HepG2 (cell line): ENCODE results near the gene SND1. TPM values are rescaled to one million over a fixed set of nuclear protein-coding genes. Genes with fewer than 3 reads are reported as not detected.

Source experiments
- ARHGAP35 ChIP-seq: sonication (generic); formaldehyde crosslinking; IDR thresholded peaks from 2 replicates; pipeline ENCODE4 v1.9.0; 2022; ENCODE audit warnings: mild to moderate bottlenecking, inconsistent platforms, moderate library complexity, missing genetic modification reagents, borderline replicate concordance
- ATM ChIP-seq: fragments of 450-650 bp; IDR thresholded peaks from 2 replicates; pipeline ENCODE4 v1.7.1; 2017; ENCODE audit warnings: mild to moderate bottlenecking, borderline replicate concordance
- ELF1 ChIP-seq: sonication (generic); formaldehyde crosslinking; IDR thresholded peaks from 2 replicates; pipeline ENCODE4 v1.4.0; 2020; ENCODE audit warnings: missing genetic modification reagents
- FOXA3 ChIP-seq: IDR thresholded peaks from 2 replicates; pipeline ENCODE4 v1.6.1; 2016; ENCODE audit warnings: missing genetic modification reagents, missing compliant biosample characterization
- GATAD2A ChIP-seq: IDR thresholded peaks from 2 replicates; pipeline ENCODE4 v1.6.1; 2016
- HOXA7 ChIP-seq: sonication (generic); formaldehyde crosslinking; IDR thresholded peaks from 2 replicates; pipeline ENCODE4 v1.8.1; 2022; ENCODE audit warnings: mild to moderate bottlenecking, missing genetic modification reagents, moderate library complexity
- IKZF4 ChIP-seq: sonication (generic); formaldehyde crosslinking; IDR thresholded peaks from 2 replicates; pipeline ENCODE4 v1.5.1; 2020; ENCODE audit warnings: borderline replicate concordance, mild to moderate bottlenecking, low read depth, missing genetic modification reagents; ENCODE audit errors: not compliant biosample characterization
- KLF6 ChIP-seq: IDR thresholded peaks from 2 replicates; pipeline ENCODE4 v1.8.0; 2016; ENCODE audit warnings: missing biosample characterization, missing genetic modification reagents
- MYC ChIP-seq: sonication (generic); formaldehyde crosslinking; IDR thresholded peaks from 2 replicates; pipeline ENCODE4 v1.9.0; 2021; ENCODE audit warnings: missing genetic modification reagents, borderline replicate concordance
- MZF1 ChIP-seq: sonication (generic); formaldehyde crosslinking; IDR thresholded peaks from 2 replicates; pipeline ENCODE4 v1.8.1; 2023; ENCODE audit warnings: mild to moderate bottlenecking, missing genetic modification reagents, borderline replicate concordance
- NFYC ChIP-seq: IDR thresholded peaks from 2 replicates; pipeline ENCODE4 v1.6.1; 2016; ENCODE audit warnings: missing genetic modification reagents, missing compliant biosample characterization
- ONECUT2 ChIP-seq: sonication (generic); formaldehyde crosslinking; IDR thresholded peaks from 2 replicates; pipeline ENCODE4 v1.4.0; 2020; ENCODE audit warnings: missing genetic modification reagents
- PITX1 ChIP-seq: sonication (generic); formaldehyde crosslinking; IDR thresholded peaks from 2 replicates; pipeline ENCODE4 v1.5.1; 2020; ENCODE audit warnings: mild to moderate bottlenecking, missing genetic modification reagents
- YY1 ChIP-seq: IDR thresholded peaks from 2 replicates; pipeline ENCODE4 v1.6.1; 2011; ENCODE audit warnings: low read length, low read depth, moderate library complexity, mild to moderate bottlenecking; ENCODE audit not compliant: insufficient read depth, insufficient replicate concordance
- ZNF512 ChIP-seq: sonication (generic); formaldehyde crosslinking; IDR thresholded peaks from 2 replicates; pipeline ENCODE4 v1.4.0; 2020; ENCODE audit warnings: mild to moderate bottlenecking, missing genetic modification reagents
- ZNF567 ChIP-seq: sonication (generic); formaldehyde crosslinking; IDR thresholded peaks from 2 replicates; pipeline ENCODE4 v1.8.1; 2023; ENCODE audit warnings: mild to moderate bottlenecking, missing genetic modification reagents, borderline replicate concordance
- ZNF691 ChIP-seq: sonication (generic); formaldehyde crosslinking; IDR thresholded peaks from 2 replicates; pipeline ENCODE4 v1.4.0; 2020; ENCODE audit warnings: missing genetic modification reagents, low read depth, mild to moderate bottlenecking, borderline replicate concordance
- ZSCAN21 ChIP-seq: sonication (generic); formaldehyde crosslinking; IDR thresholded peaks from 2 replicates; pipeline ENCODE4 v1.8.0; 2022; ENCODE audit warnings: mild to moderate bottlenecking, missing genetic modification reagents, moderate library complexity, borderline replicate concordance
- polyA plus RNA-seq, 8 experiments: library from polyadenylated mRNA; depleted of rRNA in 3 of 8; stranded (reverse) in 7 of 8; unstranded in 1 of 8; fragments of >200 nt; fragmentation: Illumina TruSeq in 4 of 8; extraction: Trizol in 4 of 8; gene quantifications; 2 replicates each; pipeline versions ENCODE4 v1.2.1 to v1.2.3, GENCODE V29; 2011 to 2016; ENCODE audit warnings: low read depth in 4 of 8, missing spikeins in 1 of 8, mixed read lengths in 1 of 8; ENCODE audit not compliant: insufficient read depth in 1 of 8
- total RNA-seq, 5 experiments: library from RNA; depleted of rRNA; stranded (reverse); fragments of >200 nt; fragmentation: Illumina TruSeq; extraction: Trizol; gene quantifications; 2 replicates each; pipeline ENCODE4 v1.2.3, GENCODE V29; 2016; ENCODE audit warnings: low read depth in 1 of 5
- TF ChIP-seq, protein P1 (sequence below): sonication (generic); formaldehyde crosslinking; IDR thresholded peaks from 2 replicates; pipeline ENCODE4 v1.5.0; 2020; ENCODE audit warnings: missing genetic modification reagents
- TF ChIP-seq, protein P2 (sequence below): sonication (generic); formaldehyde crosslinking; IDR thresholded peaks from 2 replicates; pipeline ENCODE4 v1.5.1; 2020; ENCODE audit warnings: missing genetic modification reagents, mild to moderate bottlenecking, borderline replicate concordance
- TF ChIP-seq, protein P3 (sequence below): IDR thresholded peaks from 2 replicates; pipeline ENCODE4 v1.6.1; 2016; ENCODE audit warnings: missing biosample characterization, missing genetic modification reagents, low read depth

The SND1 gene
- total and polyA plus RNA-seq, 2 of the 13 experiments (the other 11 are each of a cell fraction or from before 2014, with no cell fraction given), result 110 to 182 TPM

DNA sequence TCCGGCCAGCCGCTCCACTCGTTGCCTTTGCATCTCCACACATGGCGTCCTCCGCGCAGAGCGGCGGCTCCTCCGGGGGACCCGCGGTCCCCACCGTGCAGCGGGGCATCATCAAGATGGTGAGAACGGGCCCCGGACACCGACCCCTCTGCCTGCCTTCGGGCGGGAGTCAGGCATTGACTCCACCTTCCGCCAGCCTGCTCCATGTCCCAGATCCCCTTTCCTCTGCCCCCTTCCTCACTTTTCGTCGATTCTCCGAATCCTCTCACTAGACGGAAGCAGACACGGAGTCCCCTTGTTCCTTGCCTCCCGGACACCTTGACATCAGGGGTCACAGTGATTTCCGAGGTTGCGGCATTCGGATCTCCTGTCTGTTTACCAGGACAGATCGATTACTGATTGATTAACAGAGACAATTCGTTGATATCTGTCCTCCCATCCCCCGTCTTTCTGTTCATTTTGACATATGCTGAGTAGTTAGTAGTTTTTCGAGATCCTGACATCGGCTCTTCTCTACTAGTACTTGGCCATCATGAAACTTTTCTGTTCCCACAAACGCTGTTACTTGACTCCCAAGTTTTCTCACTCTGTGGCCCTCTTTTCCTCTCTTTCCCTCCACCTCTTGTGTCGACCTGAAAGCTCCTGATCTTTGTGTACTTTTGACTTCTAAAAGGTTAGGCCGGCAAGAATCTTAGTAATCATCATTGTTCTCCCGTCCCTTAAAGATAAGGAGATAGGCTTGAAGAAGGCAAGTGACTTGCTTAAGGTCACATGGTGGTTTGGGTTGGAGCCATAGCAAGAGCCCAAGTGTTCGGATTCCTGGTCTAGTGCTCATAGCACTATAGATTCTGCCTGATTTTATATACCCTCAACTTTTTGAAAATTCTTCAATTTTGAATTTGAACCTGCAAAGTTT lies 597 bp downstream of the SND1 start (continued):
- TF ChIP-seq ZNF512 (CRISPR knock-in tag) (no peak), ZNF691 (CRISPR knock-in tag) (no peak), PITX1 (CRISPR knock-in tag) (no peak; the same call in 1 of the 2 replicates), ATM (no peak), ZNF567 (CRISPR knock-in tag) (no peak), NFYC (CRISPR knock-in tag) (no peak), IKZF4 (CRISPR knock-in tag) (no peak), MZF1 (no peak), MYC (CRISPR knock-in tag) (no peak), ELF1 (CRISPR knock-in tag) (no peak), ZSCAN21 (CRISPR knock-in tag) (peak; percentile 21; the same call in 1 of the 2 replicates), ONECUT2 (CRISPR knock-in tag) (peak; percentile 58; the same call in 1 of the 2 replicates), YY1 (no peak), FOXA3 (no peak), ARHGAP35 (CRISPR knock-in tag) (no peak), KLF6 (CRISPR knock-in tag) (no peak), GATAD2A (no peak), HOXA7 (no peak)
- TF ChIP-seq, protein P1, sequence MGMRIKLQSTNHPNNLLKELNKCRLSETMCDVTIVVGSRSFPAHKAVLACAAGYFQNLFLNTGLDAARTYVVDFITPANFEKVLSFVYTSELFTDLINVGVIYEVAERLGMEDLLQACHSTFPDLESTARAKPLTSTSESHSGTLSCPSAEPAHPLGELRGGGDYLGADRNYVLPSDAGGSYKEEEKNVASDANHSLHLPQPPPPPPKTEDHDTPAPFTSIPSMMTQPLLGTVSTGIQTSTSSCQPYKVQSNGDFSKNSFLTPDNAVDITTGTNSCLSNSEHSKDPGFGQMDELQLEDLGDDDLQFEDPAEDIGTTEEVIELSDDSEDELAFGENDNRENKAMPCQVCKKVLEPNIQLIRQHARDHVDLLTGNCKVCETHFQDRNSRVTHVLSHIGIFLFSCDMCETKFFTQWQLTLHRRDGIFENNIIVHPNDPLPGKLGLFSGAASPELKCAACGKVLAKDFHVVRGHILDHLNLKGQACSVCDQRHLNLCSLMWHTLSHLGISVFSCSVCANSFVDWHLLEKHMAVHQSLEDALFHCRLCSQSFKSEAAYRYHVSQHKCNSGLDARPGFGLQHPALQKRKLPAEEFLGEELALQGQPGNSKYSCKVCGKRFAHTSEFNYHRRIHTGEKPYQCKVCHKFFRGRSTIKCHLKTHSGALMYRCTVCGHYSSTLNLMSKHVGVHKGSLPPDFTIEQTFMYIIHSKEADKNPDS (CRISPR knock-in tag), result no peak
- TF ChIP-seq, protein P2, sequence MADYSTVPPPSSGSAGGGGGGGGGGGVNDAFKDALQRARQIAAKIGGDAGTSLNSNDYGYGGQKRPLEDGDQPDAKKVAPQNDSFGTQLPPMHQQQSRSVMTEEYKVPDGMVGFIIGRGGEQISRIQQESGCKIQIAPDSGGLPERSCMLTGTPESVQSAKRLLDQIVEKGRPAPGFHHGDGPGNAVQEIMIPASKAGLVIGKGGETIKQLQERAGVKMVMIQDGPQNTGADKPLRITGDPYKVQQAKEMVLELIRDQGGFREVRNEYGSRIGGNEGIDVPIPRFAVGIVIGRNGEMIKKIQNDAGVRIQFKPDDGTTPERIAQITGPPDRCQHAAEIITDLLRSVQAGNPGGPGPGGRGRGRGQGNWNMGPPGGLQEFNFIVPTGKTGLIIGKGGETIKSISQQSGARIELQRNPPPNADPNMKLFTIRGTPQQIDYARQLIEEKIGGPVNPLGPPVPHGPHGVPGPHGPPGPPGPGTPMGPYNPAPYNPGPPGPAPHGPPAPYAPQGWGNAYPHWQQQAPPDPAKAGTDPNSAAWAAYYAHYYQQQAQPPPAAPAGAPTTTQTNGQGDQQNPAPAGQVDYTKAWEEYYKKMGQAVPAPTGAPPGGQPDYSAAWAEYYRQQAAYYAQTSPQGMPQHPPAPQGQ (CRISPR knock-in tag), result no peak
- TF ChIP-seq, protein P3, sequence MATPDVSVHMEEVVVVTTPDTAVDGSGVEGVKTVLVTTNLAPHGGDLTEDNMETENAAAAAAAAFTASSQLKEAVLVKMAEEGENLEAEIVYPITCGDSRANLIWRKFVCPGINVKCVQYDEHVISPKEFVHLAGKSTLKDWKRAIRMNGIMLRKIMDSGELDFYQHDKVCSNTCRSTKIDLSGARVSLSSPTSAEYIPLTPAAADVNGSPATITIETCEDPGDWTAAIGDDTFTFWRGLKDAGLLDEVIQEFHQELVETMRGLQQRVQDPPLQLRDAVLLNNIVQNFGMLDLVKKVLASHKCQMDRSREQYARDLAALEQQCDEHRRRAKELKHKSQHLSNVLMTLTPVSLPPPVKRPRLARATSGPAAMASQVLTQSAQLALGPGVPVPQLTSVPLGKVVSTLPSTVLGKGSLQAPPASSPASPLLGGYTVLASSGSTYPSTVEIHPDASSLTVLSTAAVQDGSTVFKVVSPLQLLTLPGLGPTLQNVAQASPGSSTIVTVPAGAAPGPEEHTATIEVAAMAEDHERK (CRISPR knock-in tag), result no peak
